Measurements from ENCODE around the gene RNF212.
A peak's percentile ranks its signal among the peaks of the same experiment; 100 is the strongest.
"Not testable (repeated sequence)": the region's sequence is repeated elsewhere in the genome, so short reads cannot be mapped to it uniquely, and the experiment has no call there.

RNF212 gene

GRCh38 chr4:1133033-1133432 is 19.7 kb upstream of the RNF212 start:
- H3K27ac ChIP-seq: peak overlapping the region; percentile 96
- no peak for TF ChIP-seq CTCF (conservative IDR thresholded peaks at IDR 0.05)

GRCh38 chr4:1130316-1131186 is 17.2 kb upstream of the RNF212 start:
- H3K27ac ChIP-seq: peak overlapping the region; percentile 96
- peak; percentile 99 for TF ChIP-seq CTCF (conservative IDR thresholded peaks at IDR 0.05)

- no peak overlapping the region for H3K27ac ChIP-seq
- no peak for TF ChIP-seq CTCF (conservative IDR thresholded peaks at IDR 0.05)
These were observed 13.1 kb upstream of the RNF212 start for GRCh38 chr4:1126506-1126905.

GRCh38 chr4:1125466-1125865 is 12.1 kb upstream of the RNF212 start:
- H3K27ac ChIP-seq: not testable (repeated sequence)

GRCh38 chr4:1124818-1125217 is 11.5 kb upstream of the RNF212 start:
- no peak overlapping the region for H3K27ac ChIP-seq
- no peak for TF ChIP-seq CTCF (conservative IDR thresholded peaks at IDR 0.05)

GRCh38 chr4:1122505-1122904 is 9.1 kb upstream of the RNF212 start:
- no peak overlapping the region for H3K27ac ChIP-seq
- no peak for TF ChIP-seq CTCF (conservative IDR thresholded peaks at IDR 0.05)

- no peak overlapping the region for H3K27ac ChIP-seq
- no peak for TF ChIP-seq CTCF (conservative IDR thresholded peaks at IDR 0.05)
These were observed 3.5 kb upstream of the RNF212 start for GRCh38 chr4:1116838-1117237.

Data from VCaP (cell line).